ENCODE results near the gene RYR1.

Gene RYR1

GRCh38 chr19:38433268-38433733, at the start of gene RYR1:
Gene RYR1, plus strand, starts transcription at chr19:38433691. Its CDS starts 139 bp downstream, at chr19:38433830.
- DNase-seq (ENCODE audit: low read depth) = no peak

DNA sequence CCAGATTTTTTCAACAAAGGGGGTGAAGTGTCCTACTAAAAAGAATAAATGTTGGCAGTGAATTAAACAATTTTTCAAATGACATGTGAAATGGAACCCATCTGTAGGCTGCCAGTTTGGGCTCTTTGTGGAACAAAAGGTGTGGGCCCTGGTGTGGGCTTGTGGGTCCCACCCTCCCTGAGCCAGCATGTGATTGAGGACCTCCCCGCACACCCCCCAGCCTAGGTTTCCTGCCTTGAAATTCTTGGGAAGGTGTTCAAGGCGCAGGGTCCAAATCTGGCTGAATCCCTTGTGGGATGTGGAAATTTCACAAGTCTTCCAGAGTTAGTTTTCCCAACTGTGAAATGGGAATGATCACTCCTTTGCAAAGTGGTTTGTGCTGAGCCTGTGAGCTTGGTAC, 49.7 kb upstream of the RYR1 start:
- no peak for DNase-seq (ENCODE audit: low read depth)

DNA sequence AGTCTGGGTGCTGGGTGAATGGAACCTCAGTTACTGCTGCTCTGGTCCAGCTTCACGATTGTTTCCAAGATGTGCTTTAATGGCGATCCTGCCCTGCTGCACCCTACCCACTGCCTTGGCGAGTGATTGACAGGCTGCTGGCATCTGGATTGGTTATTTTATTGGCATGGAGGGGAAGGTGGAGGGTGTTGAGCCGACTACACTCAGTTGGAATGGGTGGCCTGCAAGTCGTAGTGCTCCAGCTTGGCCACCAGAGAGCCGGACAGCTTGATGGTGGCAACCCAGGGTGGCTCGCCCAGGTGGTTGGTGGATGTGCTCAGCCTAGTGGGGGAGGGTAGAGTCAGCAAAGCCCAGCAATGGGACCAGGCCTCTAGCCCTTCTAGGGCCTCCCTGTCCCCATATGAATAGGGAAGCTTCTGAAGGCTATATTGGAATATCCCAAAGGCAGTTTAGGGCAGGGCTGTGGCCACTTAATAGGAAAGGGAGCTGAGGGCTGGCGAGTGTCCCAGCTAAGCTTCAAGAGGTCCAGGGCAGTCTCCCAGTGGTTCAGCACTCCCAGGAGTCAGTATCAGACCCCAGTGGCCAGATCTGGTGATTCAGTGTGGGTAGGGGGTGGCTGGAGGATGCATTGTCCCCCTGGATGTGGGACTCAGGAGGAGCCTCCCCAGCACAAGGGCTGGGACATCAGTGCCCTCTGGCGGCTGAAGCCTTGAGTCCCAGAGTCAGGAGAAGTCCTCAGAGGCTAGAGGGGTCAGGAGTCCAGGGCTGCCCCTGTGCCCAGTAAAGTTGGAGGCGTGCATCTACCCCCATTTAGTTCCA, 49.1 kb upstream of the RYR1 start:
- DNase-seq (ENCODE audit: low read depth) = no peak

GRCh38 chr19:38385057-38385803, 48.3 kb upstream of the RYR1 start:
- DNase-seq (ENCODE audit: low read depth) = no peak

GRCh38 chr19:38385804-38386257, 47.7 kb upstream of the RYR1 start:
- no peak for DNase-seq (ENCODE audit: low read depth)

- DNase-seq (ENCODE audit: low read depth) = no peak
These were observed 47.1 kb upstream of the RYR1 start for GRCh38 chr19:38386300-38386970.

DNA sequence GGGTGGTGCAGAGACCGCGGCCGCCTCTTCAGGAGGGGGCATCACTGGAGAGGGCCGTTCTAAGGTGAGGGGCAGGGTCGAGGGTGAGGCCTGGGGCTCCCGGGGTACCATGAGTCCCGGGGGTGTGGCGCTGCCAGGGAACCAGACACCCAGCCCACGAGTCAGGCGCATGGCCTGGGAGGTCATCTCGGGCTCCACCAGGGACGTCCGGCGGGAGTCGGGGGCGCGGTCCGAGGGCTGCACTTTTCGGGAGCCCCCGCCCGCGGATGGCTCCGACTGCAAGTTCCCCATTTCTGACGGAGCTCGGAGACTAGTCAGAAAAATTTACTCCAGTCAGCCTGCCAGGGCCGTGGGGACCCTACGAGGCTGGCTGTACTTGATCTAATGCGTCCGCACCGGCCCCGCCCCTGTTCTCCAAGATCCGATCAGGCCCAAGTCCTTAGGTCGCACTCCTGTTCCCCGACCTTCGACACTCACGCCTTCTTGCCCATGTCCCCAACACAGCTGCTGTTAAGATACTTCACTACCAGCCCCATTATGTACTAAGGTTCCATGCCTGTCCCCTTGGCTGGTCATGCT, 46.4 kb upstream of the RYR1 start:
- DNase-seq (ENCODE audit: low read depth) = no peak

DNA sequence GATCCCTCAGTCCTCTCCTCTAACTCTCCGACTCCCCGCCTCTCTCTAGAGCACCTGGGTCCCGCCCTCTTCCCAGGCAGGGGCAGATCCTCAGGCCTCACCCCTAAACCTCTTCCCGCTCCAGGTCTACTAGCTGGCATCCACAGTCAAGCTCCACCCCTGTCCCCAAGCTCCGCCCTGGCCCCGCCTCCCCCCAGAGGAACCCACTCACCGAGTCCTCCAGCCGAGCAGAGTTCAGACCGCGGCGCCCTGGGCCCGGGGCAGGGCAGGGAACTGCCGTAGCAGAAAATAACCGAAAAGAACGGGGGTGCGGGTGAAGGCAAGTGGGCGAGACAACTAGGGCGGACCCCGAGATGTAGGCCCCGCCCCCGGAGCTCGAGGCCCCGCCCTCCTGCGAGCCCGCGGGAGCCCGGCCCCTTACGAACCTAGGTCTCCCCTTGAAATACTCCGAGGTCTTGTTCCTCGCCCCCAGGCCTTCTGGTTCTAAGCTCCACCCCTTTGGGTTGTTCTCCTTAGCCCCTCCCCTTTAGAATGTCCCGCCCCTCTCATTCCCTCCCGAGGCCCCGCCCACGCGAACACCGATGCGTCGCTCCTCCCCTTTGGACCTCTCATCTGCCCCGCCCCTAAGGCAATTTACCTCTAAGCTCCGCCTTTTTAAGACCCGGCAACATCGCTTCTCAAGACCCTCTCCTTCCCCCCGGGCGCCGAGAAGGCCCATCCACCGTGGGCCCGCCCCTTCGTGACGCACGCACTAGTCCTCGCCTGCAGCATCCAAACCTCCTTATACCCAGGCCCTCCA, 45.7 kb upstream of the RYR1 start, which contains the start of gene GGN:
TSS of gene GGN (minus strand) at position 485 of the 799 bp plus-strand sequence. CDS start 773 bp downstream, outside the sequence.
- peak; percentile 77 for DNase-seq (ENCODE audit: low read depth)

DNA sequence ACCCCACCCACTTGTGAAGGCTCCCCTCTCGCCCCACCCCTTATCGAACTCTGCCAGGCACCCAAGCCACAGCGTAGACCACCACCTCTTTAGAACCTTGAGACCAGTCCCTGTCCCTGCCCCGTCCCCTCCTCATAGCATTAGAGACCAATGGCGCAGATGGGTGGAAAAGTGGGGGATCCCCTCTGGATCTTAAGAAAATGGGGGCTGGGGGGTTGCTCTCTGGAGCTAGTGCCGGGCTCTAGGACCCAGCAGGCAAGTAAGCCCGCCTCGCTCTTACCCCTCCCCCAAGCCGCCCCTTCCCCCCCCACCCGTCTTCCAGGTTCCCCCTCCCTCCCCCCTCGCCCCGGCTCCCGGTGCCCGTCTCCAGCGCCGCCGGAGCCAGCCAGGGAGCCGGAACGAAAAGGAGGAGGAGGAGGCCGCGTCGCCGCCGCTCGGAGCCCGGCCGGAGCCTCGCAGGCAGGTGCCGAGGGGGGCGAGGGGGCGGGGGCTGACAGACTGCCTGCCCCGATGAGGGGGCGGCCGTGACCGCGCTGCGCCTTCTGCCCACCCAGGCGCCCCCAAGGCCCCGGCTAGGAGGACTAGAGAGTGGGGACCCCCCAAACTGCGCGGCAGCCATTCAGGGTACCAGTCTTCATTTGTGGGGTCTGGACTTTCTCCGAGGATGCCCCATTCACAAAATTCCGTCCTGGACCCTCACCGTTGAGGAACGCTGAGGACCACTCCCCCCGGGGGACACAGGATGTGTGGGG, 45.0 kb upstream of the RYR1 start, which contains the start of gene SPRED3:
TSS of gene SPRED3 (plus strand) at position 349 of the 752 bp plus-strand sequence. CDS start 1,606 bp downstream, outside the sequence.
- no peak for DNase-seq (ENCODE audit: low read depth)

GRCh38 chr19:38389101-38389925, 44.2 kb upstream of the RYR1 start:
- peak; percentile 66 for DNase-seq (ENCODE audit: low read depth)

GRCh38 chr19:38389957-38390924, 43.2 kb upstream of the RYR1 start:
- DNase-seq (ENCODE audit: low read depth) = no peak

- DNase-seq (ENCODE audit: low read depth) = no peak
These were observed 41.5 kb upstream of the RYR1 start for GRCh38 chr19:38391911-38392464.

DNA sequence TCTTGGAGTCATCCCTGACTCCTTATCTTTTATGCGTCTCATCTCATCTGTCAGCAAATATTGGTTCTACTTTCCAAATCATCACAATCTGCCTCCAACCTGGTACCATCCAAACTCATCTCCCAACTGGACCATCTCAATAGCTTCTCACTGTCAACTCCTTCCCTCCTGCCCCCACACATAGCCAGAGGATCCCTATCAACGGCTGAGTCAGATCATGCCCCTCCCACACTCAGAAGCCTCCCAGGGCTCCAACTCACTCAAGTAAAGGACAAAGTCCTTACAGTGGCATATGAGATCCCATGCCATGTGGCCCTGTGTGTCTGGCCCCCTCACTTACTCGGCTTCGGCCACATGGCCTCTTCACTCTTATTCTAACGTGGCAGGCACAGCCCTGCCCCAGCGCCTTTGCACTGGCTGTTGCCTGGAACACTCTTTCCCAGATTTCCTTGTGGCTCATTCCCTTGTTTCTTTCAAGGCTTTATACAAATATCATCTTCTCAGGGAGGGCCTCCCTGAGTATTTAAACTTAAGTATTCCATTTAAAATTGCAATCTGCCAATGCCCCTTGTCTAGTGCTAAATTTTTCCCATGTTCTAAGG, 40.7 kb upstream of the RYR1 start:
- no peak for DNase-seq (ENCODE audit: low read depth)

- DNase-seq (ENCODE audit: low read depth) = no peak
These were observed 39.0 kb upstream of the RYR1 start for GRCh38 chr19:38394488-38394887.

DNA sequence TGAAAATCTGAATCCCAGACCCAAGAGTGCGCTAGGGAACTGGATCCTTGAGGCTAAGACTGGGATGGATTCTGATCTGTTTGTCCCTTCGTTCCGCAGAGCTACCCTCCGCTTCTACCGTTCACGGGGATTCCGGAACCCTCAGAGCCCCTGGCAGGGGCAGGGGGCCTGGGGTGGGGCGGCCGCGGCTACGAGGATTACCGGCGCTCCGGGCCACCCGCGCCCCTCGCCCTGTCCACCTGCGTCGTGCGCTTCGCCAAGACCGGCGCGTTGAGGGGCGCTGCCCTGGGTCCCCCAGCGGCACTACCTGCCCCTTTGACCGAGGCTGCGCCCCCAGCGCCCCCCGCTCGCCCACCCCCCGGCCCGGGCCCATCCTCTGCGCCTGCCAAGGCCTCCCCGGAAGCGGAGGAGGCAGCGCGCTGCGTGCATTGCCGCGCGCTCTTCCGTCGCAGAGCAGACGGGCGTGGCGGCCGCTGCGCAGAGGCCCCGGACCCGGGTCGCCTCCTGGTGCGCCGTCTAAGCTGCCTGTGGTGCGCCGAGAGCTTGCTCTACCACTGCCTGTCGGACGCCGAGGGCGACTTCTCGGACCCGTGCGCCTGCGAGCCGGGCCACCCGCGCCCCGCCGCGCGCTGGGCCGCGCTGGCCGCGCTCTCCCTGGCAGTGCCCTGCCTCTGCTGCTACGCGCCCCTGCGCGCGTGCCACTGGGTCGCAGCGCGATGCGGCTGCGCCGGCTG, 37.9 kb upstream of the RYR1 start:
- DNase-seq (ENCODE audit: low read depth) = no peak

DNA sequence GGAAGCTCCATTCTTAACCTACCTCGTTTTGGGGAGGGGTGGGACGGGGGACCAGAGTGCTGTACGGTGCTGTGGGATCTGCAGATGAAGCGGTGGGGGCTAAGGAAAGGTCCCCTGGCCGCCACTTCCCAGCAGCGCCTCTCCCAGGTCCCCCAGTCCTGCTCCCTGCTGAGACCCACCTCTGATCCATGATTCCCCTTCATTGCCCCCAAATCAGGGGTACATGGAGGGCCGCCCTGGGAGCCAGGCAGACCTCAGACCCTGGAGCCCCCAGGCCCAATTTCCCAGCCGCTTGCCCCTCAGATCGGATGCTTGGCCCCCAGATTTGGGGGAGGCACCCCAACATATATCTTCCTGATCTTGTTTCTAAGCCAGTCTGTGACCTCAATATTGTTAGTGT, 34.4 kb upstream of the RYR1 start:
- no peak for DNase-seq (ENCODE audit: low read depth)

- DNase-seq (ENCODE audit: low read depth) = no peak
These were observed 34.0 kb upstream of the RYR1 start for GRCh38 chr19:38399537-38399936.
